ENCODE measurements around the gene DCAF17. TPM values are rescaled to one million over a fixed set of nuclear protein-coding genes. Genes with fewer than 3 reads are reported as not detected.
A peak's percentile ranks its signal among the peaks of the same experiment; 100 is the strongest.

The DCAF17 gene
- total and polyA plus RNA-seq, 2 donors from 2014 or later: 4.9 to 18.5 TPM

- no peaks in the 10 kb centered on the region for H3K9me3 ChIP-seq (ENCODE audit: control insufficient read depth in 2 of 3, insufficient read depth in 1 of 3, low read length in 3 of 3)
- H3K4me1 ChIP-seq (ENCODE audit: control insufficient read depth in 2 of 3, insufficient read depth in 2 of 3, low read depth in 1 of 3, low read length in 3 of 3): no peaks in the 10 kb centered on the region
- no peak overlapping the region for H3K27ac ChIP-seq (ENCODE audit: low read depth in 2 of 2, low read length in 2 of 2)
- peak in 2 of 5 donors; percentile 11 to 12 for DNase-seq
- H3K9ac ChIP-seq (ENCODE audit: low read length in 3 of 3): no peak overlapping the region
- no peaks in the 10 kb centered on the region for H3K27me3 ChIP-seq (ENCODE audit: control insufficient read depth, insufficient read depth, low read length)
- no peaks in the 10 kb centered on the region for H3K36me3 ChIP-seq (ENCODE audit: control insufficient read depth in 2 of 3, insufficient read depth in 3 of 3, low read length in 3 of 3)
- intact Hi-C loops (cut with DNase I): no loop called here
- TF ChIP-seq CTCF (IDR thresholded peaks at IDR 0.05; ENCODE audit: borderline replicate concordance, extremely low read depth, insufficient read depth): no peak
- FAIRE-seq: no peak
- no peak overlapping the region for H3K4me3 ChIP-seq (ENCODE audit: low read length in 3 of 3)
These were observed 97.3 kb downstream of the DCAF17 start for GRCh38 chr2:171531291-171531690.

GRCh38 chr2:171531836-171532450 is 97.9 kb downstream of the DCAF17 start:
- H3K36me3 ChIP-seq (ENCODE audit: control insufficient read depth in 2 of 3, insufficient read depth in 3 of 3, low read length in 3 of 3): no peaks in the 10 kb centered on the region
- no peak overlapping the region for H3K9ac ChIP-seq (ENCODE audit: low read length in 3 of 3)
- H3K4me3 ChIP-seq (ENCODE audit: low read length in 3 of 3): no peak overlapping the region
- H3K27me3 ChIP-seq (ENCODE audit: control insufficient read depth, insufficient read depth, low read length): no peaks in the 10 kb centered on the region
- TF ChIP-seq CTCF (IDR thresholded peaks at IDR 0.05; ENCODE audit: borderline replicate concordance, extremely low read depth, insufficient read depth): no peak
- FAIRE-seq (no peak), DNase-seq (no peak)
- H3K9me3 ChIP-seq (ENCODE audit: control insufficient read depth in 2 of 3, insufficient read depth in 1 of 3, low read length in 3 of 3): no peaks in the 10 kb centered on the region
- H3K4me1 ChIP-seq (ENCODE audit: control insufficient read depth in 2 of 3, insufficient read depth in 2 of 3, low read depth in 1 of 3, low read length in 3 of 3): no peaks in the 10 kb centered on the region
- intact Hi-C loops (cut with DNase I): no loop called here
- H3K27ac ChIP-seq (ENCODE audit: low read depth in 2 of 2, low read length in 2 of 2): no peak overlapping the region

GRCh38 chr2:171533331-171533730 is 99.3 kb downstream of the DCAF17 start:
- no peak for TF ChIP-seq CTCF (IDR thresholded peaks at IDR 0.05; ENCODE audit: borderline replicate concordance, extremely low read depth, insufficient read depth)
- no peak for FAIRE-seq

More at GRCh38 chr2:171533331-171533730, 99.3 kb downstream of the DCAF17 start:
- no peaks in the 10 kb centered on the region for H3K36me3 ChIP-seq (ENCODE audit: control insufficient read depth in 2 of 3, insufficient read depth in 3 of 3, low read length in 3 of 3)
- H3K4me1 ChIP-seq (ENCODE audit: control insufficient read depth in 2 of 3, insufficient read depth in 2 of 3, low read depth in 1 of 3, low read length in 3 of 3): no peaks in the 10 kb centered on the region
- no peak overlapping the region for H3K9ac ChIP-seq (ENCODE audit: low read length in 3 of 3)
- no peaks in the 10 kb centered on the region for H3K9me3 ChIP-seq (ENCODE audit: control insufficient read depth in 2 of 3, insufficient read depth in 1 of 3, low read length in 3 of 3)
- DNase-seq: no peak
- no peak overlapping the region for H3K4me3 ChIP-seq (ENCODE audit: low read length in 3 of 3)
- H3K27ac ChIP-seq (ENCODE audit: low read depth in 2 of 2, low read length in 2 of 2): no peak overlapping the region
- H3K27me3 ChIP-seq (ENCODE audit: control insufficient read depth, insufficient read depth, low read length): no peaks in the 10 kb centered on the region
- intact Hi-C loops (cut with DNase I): no loop called here

Other genes with a start within 250 kb of the DCAF17 start
- gene METTL8, start 236 bp upstream of the DCAF17 start, total RNA-seq: 14.9 TPM
- gene METTL8, start 236 bp upstream of the DCAF17 start, polyA plus RNA-seq (ENCODE audit: insufficient read depth, low read depth, low replicate concordance): 10.8 TPM
- gene CYBRD1, start 88.2 kb downstream of the DCAF17 start, total RNA-seq: 57.3 TPM
- 17.7 TPM for gene CYBRD1, start 88.2 kb downstream of the DCAF17 start, polyA plus RNA-seq (ENCODE audit: insufficient read depth, low read depth, low replicate concordance)